HepG2 (cell line): ENCODE measurements around the gene NR1H3. TPM values are rescaled to one million over a fixed set of nuclear protein-coding genes. Genes with fewer than 3 reads are reported as not detected.

Experiments used
- CENPBD1 ChIP-seq: sonication (generic); formaldehyde crosslinking; IDR thresholded peaks from 2 replicates; pipeline ENCODE4 v1.8.0; 2022; ENCODE audit warnings: missing genetic modification reagents, low read depth, mild to moderate bottlenecking, borderline replicate concordance
- ETV6 ChIP-seq: sonication (generic); formaldehyde crosslinking; conservative IDR thresholded peaks from 2 replicates; pipeline ENCODE4 v1.4.0; 2020; ENCODE audit warnings: missing genetic modification reagents
- GATAD2A ChIP-seq: IDR thresholded peaks from 2 replicates; pipeline ENCODE4 v1.6.1; 2016
- HNF1A ChIP-seq, 2 experiments: sonication (generic) in 1 of 2; formaldehyde crosslinking in 1 of 2; IDR thresholded peaks; 2 replicates each; pipeline versions ENCODE4 v1.4.0 to v1.6.1; 2016 to 2020; ENCODE audit warnings: borderline replicate concordance in 1 of 2, low read depth in 1 of 2, mild to moderate bottlenecking in 1 of 2, missing genetic modification reagents in 1 of 2
- HNF4A ChIP-seq: sonication (generic); formaldehyde crosslinking; IDR thresholded peaks from 2 replicates; pipeline ENCODE4 v1.4.0; 2020; ENCODE audit warnings: missing genetic modification reagents
- HNF4G ChIP-seq, 2 experiments: sonication (generic) in 1 of 2; formaldehyde crosslinking in 1 of 2; IDR thresholded peaks; 2 replicates each; pipeline versions ENCODE4 v1.4.0 to v1.6.1; 2011 to 2020; ENCODE audit warnings: borderline replicate concordance in 2 of 2, low read depth in 2 of 2, mild to moderate bottlenecking in 2 of 2, low read length in 1 of 2, missing genetic modification reagents in 1 of 2, moderate library complexity in 1 of 2
- KAT7 ChIP-seq: IDR thresholded peaks from 2 replicates; pipeline ENCODE4 v1.6.1; 2018; ENCODE audit warnings: borderline replicate concordance, missing compliant biosample characterization
- KAT8 ChIP-seq: IDR thresholded peaks from 2 replicates; pipeline ENCODE4 v1.6.1; 2016; ENCODE audit warnings: missing genetic modification reagents, missing compliant biosample characterization
- LCORL ChIP-seq, 2 experiments: fragments of 450-650 bp in 1 of 2; sonication (generic) in 1 of 2; formaldehyde crosslinking in 1 of 2; IDR thresholded peaks; 2 replicates each; pipeline versions ENCODE4 v1.5.0 to v1.6.1; 2017 to 2020; ENCODE audit warnings: antibody characterized with exemption in 1 of 2, missing genetic modification reagents in 1 of 2
- MAX ChIP-seq: IDR thresholded peaks from 2 replicates; pipeline ENCODE4 v1.6.1; 2012; ENCODE audit warnings: inconsistent platforms
- MEIS2 ChIP-seq: sonication (generic); formaldehyde crosslinking; IDR thresholded peaks from 2 replicates; pipeline ENCODE4 v1.9.0; 2021; ENCODE audit warnings: mild to moderate bottlenecking, missing genetic modification reagents
- MTA1 ChIP-seq: sonication (generic); formaldehyde crosslinking; IDR thresholded peaks from 2 replicates; pipeline ENCODE4 v1.4.0; 2020; ENCODE audit warnings: missing genetic modification reagents, mild to moderate bottlenecking, borderline replicate concordance
- MYC ChIP-seq: sonication (generic); formaldehyde crosslinking; IDR thresholded peaks from 2 replicates; pipeline ENCODE4 v1.9.0; 2021; ENCODE audit warnings: missing genetic modification reagents, borderline replicate concordance
- NCOA2 ChIP-seq: sonication (generic); formaldehyde crosslinking; IDR thresholded peaks from 2 replicates; pipeline ENCODE4 v1.8.0; 2022; ENCODE audit warnings: inconsistent platforms
- NONO ChIP-seq, 2 experiments: fragments of 450-650 bp in 1 of 2; sonication (generic) in 1 of 2; formaldehyde crosslinking in 1 of 2; IDR thresholded peaks in 1 of 2; conservative IDR thresholded peaks in 1 of 2; 2 replicates each; pipeline versions ENCODE4 v1.6.1 to v1.8.0; 2017 to 2022; ENCODE audit warnings: mild to moderate bottlenecking in 1 of 2, missing genetic modification reagents in 1 of 2, moderate library complexity in 1 of 2
- RARA ChIP-seq: IDR thresholded peaks from 2 replicates; pipeline ENCODE4 v1.6.1; 2016; ENCODE audit warnings: missing genetic modification reagents, missing compliant biosample characterization
- RBAK ChIP-seq: sonication (generic); formaldehyde crosslinking; IDR thresholded peaks from 2 replicates; pipeline ENCODE4 v1.5.1; 2020; ENCODE audit warnings: mild to moderate bottlenecking, missing genetic modification reagents
- RFXAP ChIP-seq: sonication (generic); formaldehyde crosslinking; IDR thresholded peaks from 2 replicates; pipeline ENCODE4 v1.4.0; 2020; ENCODE audit warnings: missing genetic modification reagents, borderline replicate concordance
- SMAD3 ChIP-seq: sonication (generic); formaldehyde crosslinking; IDR thresholded peaks from 2 replicates; pipeline ENCODE4 v1.4.0; 2020; ENCODE audit warnings: missing genetic modification reagents
- TAF1 ChIP-seq: sonication (generic); formaldehyde crosslinking; IDR thresholded peaks from 2 replicates; pipeline ENCODE4 v1.4.0; 2020; ENCODE audit warnings: missing genetic modification reagents
- ZNF143 ChIP-seq: sonication (generic); formaldehyde crosslinking; IDR thresholded peaks from 2 replicates; pipeline ENCODE4 v1.4.0; 2020; ENCODE audit warnings: missing genetic modification reagents
- ZNF740 ChIP-seq: sonication (generic); formaldehyde crosslinking; IDR thresholded peaks from 2 replicates; pipeline ENCODE4 v1.4.0; 2020; ENCODE audit warnings: missing genetic modification reagents
- ZNF792 ChIP-seq: IDR thresholded peaks from 2 replicates; pipeline ENCODE4 v1.6.1; 2016
- ZNF841 ChIP-seq: sonication (generic); formaldehyde crosslinking; IDR thresholded peaks from 2 replicates; pipeline ENCODE4 v1.8.1; 2023; ENCODE audit warnings: missing genetic modification reagents, borderline replicate concordance
- polyA plus RNA-seq, 8 experiments: library from polyadenylated mRNA; depleted of rRNA in 3 of 8; stranded (reverse) in 7 of 8; unstranded in 1 of 8; fragments of >200 nt; fragmentation: Illumina TruSeq in 4 of 8; extraction: Trizol in 4 of 8; gene quantifications; 2 replicates each; pipeline versions ENCODE4 v1.2.1 to v1.2.3, GENCODE V29; 2011 to 2016; ENCODE audit warnings: low read depth in 4 of 8, missing spikeins in 1 of 8, mixed read lengths in 1 of 8; ENCODE audit not compliant: insufficient read depth in 1 of 8
- total RNA-seq, 5 experiments: library from RNA; depleted of rRNA; stranded (reverse); fragments of >200 nt; fragmentation: Illumina TruSeq; extraction: Trizol; gene quantifications; 2 replicates each; pipeline ENCODE4 v1.2.3, GENCODE V29; 2016; ENCODE audit warnings: low read depth in 1 of 5

The NR1H3 gene
- total and polyA plus RNA-seq, 2 of the 13 experiments (the other 11 are each of a cell fraction or from before 2014, with no cell fraction given), result 41.8 to 102 TPM

GRCh38 chr11:47253660-47254059 is 4.1 kb upstream of the NR1H3 start (continued):
- TF ChIP-seq CENPBD1 (CRISPR knock-in tag), result no peak
- TF ChIP-seq MAX, result peak; percentile 39; the same call in 1 of the 2 replicates
- TF ChIP-seq HNF4A (CRISPR knock-in tag), result peak; percentile 94
- TF ChIP-seq ZNF740 (CRISPR knock-in tag), result no peak
- TF ChIP-seq RBAK, result no peak
- peak; percentile 75 for TF ChIP-seq RARA
- TF ChIP-seq KAT7, result 0 out of 2 replicates have a peak, but pooled peaks have one; percentile 48
- no peak for TF ChIP-seq NONO (IDR thresholded peaks at IDR 0.05)
- TF ChIP-seq NONO (CRISPR knock-in tag; conservative IDR thresholded peaks at IDR 0.05), result peak; percentile 54; the same call in 1 of the 2 replicates
- TF ChIP-seq RFXAP (CRISPR knock-in tag), result no peak
- no peak for TF ChIP-seq LCORL (IDR thresholded peaks at IDR 0.05)
- 0 out of 2 replicates have a peak, but pooled peaks have one; percentile 28 for TF ChIP-seq LCORL (CRISPR knock-in tag; IDR thresholded peaks at IDR 0.05)
- TF ChIP-seq HNF4G (IDR thresholded peaks at IDR 0.05; ENCODE audit: borderline replicate concordance, low read depth, low read length), result peak; percentile 81
- TF ChIP-seq HNF4G (CRISPR knock-in tag; IDR thresholded peaks at IDR 0.05; ENCODE audit: borderline replicate concordance, low read depth), result peak; percentile 80; the same call in 1 of the 2 replicates
- peak; percentile 74; the same call in 1 of the 2 replicates for TF ChIP-seq GATAD2A (CRISPR knock-in tag)
- no peak for TF ChIP-seq NCOA2
- 0 out of 2 replicates have a peak, but pooled peaks have one; percentile 23 for TF ChIP-seq SMAD3 (CRISPR knock-in tag)
- no peak for TF ChIP-seq ZNF792 (CRISPR knock-in tag)
- peak; percentile 28; the same call in 1 of the 2 replicates for TF ChIP-seq KAT8 (CRISPR knock-in tag)
- TF ChIP-seq ZNF143 (CRISPR knock-in tag), result 0 out of 2 replicates have a peak, but pooled peaks have one; percentile 14
- no peak for TF ChIP-seq ETV6 (CRISPR knock-in tag)
- no peak for TF ChIP-seq TAF1
- no peak for TF ChIP-seq ZNF841 (CRISPR knock-in tag)
- TF ChIP-seq MYC, result peak; percentile 22; the same call in 1 of the 2 replicates
- TF ChIP-seq HNF1A (IDR thresholded peaks at IDR 0.05; ENCODE audit: low read depth), result no peak
- TF ChIP-seq HNF1A (CRISPR knock-in tag; IDR thresholded peaks at IDR 0.05; ENCODE audit: borderline replicate concordance), result peak; percentile 57; the same call in 1 of the 2 replicates
- peak; percentile 32; the same call in 1 of the 2 replicates for TF ChIP-seq MEIS2 (CRISPR knock-in tag)
- TF ChIP-seq MTA1, result peak; percentile 31; the same call in 1 of the 2 replicates
